HG03039 (cell line): ENCODE results near the gene TUBGCP5.

Experiments
- ATAC-seq: cut with Tn5 transposase; IDR thresholded peaks from one replicate; pipeline ENCODE4 v1.9.1; 2021; ENCODE audit warnings: mild to moderate bottlenecking, moderate library complexity; ENCODE audit not compliant: unreplicated experiment

Gene TUBGCP5

DNA sequence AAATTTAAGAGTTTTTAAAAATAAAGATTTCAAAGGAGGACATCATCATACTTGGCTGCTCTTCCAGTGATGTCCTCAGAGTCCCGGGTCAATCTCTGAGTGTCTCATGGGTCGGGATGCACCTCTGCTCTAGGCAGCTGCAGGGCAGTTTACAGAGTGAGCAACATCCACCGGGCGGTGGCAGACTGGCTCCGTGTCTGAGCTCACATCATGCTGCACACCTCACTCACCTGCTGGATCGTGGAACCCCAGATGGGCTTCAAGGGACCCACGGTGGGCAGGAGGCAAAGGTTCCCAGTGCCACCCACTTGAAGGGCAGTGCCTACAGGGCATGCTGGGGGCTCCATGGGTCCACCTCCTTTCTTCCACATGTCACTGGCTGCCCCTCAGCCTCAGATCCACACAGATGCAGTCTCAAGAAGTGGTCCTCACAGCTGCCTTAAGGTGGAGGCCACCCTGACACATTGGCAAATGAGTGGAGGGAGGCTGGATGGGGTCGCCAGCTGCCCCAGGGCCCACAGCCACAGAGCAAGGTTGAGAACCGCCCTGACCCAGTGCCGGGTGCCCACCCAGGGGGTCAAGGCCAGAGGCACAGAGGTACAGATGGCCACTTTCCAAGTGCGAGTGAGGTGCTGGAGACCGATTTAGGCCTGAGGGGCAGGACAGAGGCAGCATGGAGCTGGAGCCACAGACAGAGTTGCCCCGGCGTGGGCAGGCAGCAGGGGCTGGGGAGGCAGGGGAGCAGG, 84.4 kb downstream of the TUBGCP5 start:
- ATAC-seq = no peak

- ATAC-seq = no peak
These were observed 85.0 kb downstream of the TUBGCP5 start for GRCh38 chr15:22954326-22954725.

GRCh38 chr15:22952796-22953579, 86.4 kb downstream of the TUBGCP5 start:
- ATAC-seq = no peak

DNA sequence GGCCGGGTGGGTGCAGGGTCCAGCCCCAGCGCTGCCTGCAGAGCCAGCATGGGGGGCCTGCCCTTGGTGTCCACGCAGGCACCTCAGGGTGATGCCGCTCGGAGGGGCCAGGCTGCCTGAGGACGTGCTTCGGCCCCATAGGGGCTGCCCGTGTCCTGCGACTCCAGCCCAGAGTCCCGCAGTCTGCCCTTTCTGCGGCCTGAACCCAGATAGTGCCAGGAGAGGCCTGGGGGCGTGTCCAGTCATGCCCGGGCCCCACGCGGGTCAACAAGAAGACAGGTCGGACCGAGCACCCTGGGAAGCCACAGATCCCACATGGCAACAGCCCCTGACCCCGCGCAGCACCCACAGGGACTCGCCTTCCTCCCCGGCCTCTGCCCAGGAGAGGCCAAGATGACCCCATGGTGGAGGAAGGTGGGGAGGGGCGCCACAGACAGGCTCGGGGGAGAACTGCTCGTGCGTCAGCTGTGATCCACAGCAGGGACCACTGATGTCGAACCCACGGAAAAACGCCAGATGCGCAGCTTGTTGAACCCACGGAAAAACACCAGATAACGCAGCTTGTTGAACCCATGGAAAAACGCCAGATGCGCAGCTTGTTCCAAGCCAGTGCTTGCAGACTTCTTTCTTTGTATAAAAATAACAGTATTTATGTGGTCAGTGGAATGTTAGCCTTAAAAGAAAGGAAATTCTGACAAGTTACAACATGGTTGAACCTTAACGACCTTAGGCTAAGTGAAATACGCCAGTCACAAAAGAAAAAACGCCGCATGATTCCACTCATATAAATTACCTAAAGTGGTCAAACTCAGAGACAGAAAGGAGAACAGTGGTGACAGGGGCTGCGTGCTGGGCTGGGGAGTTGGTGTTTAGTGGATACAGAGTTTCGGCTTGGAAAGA, 87.7 kb downstream of the TUBGCP5 start:
- no peak for ATAC-seq

DNA sequence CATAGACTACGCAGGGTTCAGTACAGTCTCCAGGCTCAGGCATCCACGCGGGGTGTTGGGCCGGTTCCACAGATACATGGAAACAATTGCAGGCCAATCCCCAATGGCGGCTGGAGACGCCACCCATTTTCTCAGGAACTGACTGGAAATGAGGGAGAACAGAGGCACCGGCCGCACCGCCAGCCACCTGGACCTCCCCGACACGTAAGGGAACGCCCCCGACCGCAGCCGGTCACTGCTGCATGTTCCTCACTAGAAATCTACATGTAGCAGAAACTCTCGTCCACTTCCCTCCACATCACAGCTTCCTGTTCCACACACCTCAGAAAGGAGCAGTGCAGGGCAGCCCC, 88.4 kb downstream of the TUBGCP5 start:
- ATAC-seq = no peak

DNA sequence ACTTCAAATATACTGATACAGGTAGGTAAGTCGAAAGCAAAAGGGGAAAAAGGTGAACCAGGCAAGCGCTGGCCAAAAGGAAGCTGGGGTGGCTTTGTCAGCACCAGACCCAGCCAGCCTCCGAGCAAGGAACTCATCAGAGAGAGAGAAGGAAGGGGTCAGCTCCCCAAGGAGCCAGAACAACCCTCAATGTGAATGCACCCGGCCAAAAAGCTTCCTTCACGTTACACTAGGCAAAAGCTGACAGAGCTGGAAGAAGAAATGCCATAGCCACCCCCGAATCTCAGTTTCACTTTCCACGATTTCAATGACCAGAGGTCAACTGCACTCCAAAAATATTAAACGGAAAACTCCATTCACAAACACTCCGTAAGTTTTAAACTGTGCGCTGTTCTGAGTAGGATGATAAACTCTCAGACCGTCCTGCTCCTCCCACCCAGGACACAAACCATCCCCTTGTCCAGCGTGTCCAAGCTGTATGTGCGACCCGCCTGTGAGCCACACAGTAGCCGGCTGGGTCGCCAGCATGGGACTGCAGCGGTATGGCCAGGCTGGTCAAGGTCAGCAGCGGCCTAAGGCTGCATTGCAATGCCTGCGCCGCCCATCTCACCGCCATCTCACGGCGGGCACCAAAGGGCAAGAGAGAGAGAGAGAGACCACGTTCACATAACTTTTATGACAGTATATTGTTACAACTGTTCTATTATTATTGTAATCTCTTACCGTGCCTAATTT, 88.9 kb downstream of the TUBGCP5 start:
- no peak for ATAC-seq
